CD4-positive, alpha-beta T cell treated with Interleukin-6 for 4 hours (primary cell): ENCODE results near the gene MYOCD.
"Not testable (repeated sequence)": the region's sequence is repeated elsewhere in the genome, so short reads cannot be mapped to it uniquely, and the experiment has no call there.

Experiments
- DNase-seq: peaks from one replicate; pipeline ENCODE4 v3.0.0-alpha.2; 2020; ENCODE audit warnings: mixed read lengths

The MYOCD gene, protein sequence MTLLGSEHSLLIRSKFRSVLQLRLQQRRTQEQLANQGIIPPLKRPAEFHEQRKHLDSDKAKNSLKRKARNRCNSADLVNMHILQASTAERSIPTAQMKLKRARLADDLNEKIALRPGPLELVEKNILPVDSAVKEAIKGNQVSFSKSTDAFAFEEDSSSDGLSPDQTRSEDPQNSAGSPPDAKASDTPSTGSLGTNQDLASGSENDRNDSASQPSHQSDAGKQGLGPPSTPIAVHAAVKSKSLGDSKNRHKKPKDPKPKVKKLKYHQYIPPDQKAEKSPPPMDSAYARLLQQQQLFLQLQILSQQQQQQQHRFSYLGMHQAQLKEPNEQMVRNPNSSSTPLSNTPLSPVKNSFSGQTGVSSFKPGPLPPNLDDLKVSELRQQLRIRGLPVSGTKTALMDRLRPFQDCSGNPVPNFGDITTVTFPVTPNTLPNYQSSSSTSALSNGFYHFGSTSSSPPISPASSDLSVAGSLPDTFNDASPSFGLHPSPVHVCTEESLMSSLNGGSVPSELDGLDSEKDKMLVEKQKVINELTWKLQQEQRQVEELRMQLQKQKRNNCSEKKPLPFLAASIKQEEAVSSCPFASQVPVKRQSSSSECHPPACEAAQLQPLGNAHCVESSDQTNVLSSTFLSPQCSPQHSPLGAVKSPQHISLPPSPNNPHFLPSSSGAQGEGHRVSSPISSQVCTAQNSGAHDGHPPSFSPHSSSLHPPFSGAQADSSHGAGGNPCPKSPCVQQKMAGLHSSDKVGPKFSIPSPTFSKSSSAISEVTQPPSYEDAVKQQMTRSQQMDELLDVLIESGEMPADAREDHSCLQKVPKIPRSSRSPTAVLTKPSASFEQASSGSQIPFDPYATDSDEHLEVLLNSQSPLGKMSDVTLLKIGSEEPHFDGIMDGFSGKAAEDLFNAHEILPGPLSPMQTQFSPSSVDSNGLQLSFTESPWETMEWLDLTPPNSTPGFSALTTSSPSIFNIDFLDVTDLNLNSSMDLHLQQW

GRCh38 chr17:12665263-12666210 is at the start of gene MYOCD:
Gene MYOCD (plus strand): TSS chr17:12665890. CDS start chr17:12666189, 299 bp downstream.
- no peak for DNase-seq

DNA sequence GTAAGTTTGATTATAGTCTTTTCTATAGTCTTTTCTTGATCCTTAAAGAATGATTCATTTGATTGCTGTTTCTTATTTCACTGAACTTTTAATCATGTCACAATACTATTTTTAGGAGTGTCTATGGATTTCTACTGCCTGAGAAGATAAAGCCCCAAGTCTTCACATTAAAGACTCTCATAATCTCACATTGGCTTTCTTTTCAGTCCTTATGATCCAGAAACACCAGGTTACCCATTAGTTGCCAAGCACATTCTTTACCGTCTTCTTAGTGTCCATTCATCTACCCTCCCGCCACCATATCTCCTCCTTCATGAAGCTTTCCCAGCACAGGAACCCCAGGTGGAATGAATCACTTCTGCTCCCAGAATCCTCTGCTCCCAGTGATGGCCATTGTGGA is 49.5 kb upstream of the MYOCD start:
- DNase-seq, result no peak

DNA sequence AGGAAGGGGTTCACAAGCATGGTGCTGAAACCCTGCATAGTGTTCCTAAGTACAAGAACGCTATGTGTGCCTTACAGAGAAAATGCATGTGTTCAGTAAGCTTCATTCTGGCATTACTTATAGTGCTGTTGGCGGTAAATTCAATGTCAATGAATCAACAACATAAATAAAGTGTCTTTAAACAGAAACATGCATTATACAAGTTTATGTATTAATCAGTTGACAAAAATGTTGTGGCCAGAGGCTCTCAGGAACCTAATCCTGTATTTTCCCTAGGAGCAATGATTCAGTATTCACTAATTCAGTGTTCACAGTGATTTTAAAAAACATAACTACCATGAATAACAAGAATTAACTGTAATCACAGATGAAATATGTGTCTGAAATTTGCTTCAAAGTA is 47.1 kb upstream of the MYOCD start:
- DNase-seq, result no peak

- no peak for DNase-seq
Observed at GRCh38 chr17:12619459-12620199, 46.1 kb upstream of the MYOCD start.

- no peak for DNase-seq
Observed at GRCh38 chr17:12620200-12620720, 45.4 kb upstream of the MYOCD start.

- DNase-seq, result no peak
Observed at GRCh38 chr17:12622726-12623125, 43.0 kb upstream of the MYOCD start.

GRCh38 chr17:12623220-12623848 is 42.4 kb upstream of the MYOCD start:
- no peak for DNase-seq

- DNase-seq, result no peak
Observed at GRCh38 chr17:12624211-12624610, 41.5 kb upstream of the MYOCD start.

DNA sequence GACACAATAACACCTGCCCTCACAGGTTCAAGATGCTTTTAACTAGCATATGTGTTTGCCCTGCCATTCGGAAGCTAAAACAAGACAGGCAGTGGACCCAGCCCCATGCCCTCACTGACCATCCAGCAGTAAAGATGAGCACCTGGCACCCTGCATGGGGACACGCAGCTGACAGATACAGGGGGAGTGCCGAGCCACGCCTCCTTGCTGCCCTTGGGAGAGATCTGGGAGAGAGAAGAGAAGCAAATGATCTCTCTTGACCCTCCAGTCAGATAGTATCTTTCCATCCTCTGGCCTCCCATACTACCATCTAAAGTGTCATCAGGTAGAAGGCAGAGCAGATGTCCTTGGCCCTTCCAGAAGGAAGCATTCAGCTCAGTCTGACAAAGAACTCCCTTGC is 40.6 kb upstream of the MYOCD start:
- no peak for DNase-seq

DNA sequence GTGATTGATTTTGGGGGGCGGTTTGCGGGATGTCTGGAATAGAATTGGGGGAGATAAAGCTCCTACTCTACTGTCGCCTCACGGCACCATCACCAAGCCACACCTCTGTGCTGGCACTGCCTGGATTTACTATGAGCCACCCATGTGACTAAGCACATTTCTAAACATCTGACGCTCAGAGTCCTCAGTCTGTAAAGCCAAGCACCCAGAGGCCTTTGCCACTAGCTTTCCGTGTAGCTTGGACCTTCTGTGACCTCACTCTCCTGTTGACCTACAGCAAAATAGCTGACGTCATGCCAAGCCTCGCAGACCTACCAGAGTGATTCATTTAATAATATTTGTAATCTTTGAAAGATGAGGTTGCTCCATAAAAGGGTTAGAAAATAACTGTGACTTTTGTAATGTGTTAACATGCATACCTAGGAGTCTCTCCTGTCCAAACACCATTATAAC is 38.5 kb upstream of the MYOCD start:
- no peak for DNase-seq

GRCh38 chr17:12627781-12628451 is 37.8 kb upstream of the MYOCD start:
- no peak for DNase-seq

DNA sequence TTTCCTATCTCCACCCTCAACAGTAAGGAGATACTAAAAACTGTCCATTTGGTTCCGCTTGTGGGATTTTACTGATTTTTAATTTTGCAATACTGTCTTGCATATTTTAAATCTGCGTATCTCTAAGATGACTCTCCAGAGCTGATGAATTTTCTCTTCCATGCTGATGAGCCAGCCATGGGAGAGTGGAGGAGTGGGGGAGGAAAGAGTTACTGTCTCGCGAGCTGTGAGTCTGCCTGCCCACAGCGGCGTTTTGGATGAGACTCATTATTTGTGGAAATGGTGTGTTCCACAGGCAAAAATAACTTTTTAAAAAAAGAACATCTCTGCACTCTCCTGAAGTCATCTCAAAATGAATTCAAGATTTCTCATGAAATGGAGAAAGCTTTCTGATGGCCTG is 34.6 kb upstream of the MYOCD start:
- DNase-seq, result no peak

GRCh38 chr17:12632785-12633184 is 32.9 kb upstream of the MYOCD start:
- no peak for DNase-seq

- no peak for DNase-seq
Observed at GRCh38 chr17:12634789-12635414, 30.8 kb upstream of the MYOCD start.

DNA sequence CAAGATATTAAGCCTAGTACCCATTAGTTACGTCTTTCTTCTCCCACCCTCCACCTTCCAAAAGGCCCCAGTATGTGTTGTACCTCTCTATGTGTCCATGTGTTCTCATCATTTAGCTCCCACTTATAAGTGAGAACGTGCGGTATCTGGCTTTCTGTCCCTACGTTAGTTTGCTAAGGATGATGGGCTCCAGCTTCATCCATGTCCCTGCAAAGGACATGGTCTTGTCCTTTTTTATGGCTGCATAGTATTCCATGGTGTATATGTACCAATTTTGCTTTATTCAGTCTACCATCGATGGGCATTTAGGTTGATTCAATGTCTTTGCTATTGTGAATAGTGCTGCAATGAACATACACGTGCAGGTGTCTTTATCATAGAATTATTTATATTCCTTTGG is 29.7 kb upstream of the MYOCD start:
- not testable (repeated sequence) for DNase-seq

DNA sequence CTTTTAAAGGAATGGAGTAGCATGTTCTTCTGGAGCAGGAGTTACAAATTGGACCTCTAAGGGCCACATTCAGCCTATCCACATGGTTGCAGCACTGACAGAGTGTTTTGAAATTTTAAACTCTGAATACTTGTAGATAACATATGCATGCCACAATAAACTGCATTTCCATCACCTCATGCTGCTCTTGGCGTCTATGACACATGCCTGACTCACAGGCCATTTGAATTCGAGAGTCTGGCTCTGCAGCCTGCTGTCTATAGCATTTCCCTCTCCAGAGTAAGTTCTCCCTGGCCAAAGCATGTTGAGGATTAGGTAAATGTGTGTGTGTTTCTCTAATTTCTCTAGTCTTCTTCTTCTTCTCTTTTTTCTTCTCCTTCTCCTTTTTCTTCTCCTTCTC is 28.7 kb upstream of the MYOCD start:
- DNase-seq, result no peak

- no peak for DNase-seq
Observed at GRCh38 chr17:12637745-12638651, 27.7 kb upstream of the MYOCD start.

DNA sequence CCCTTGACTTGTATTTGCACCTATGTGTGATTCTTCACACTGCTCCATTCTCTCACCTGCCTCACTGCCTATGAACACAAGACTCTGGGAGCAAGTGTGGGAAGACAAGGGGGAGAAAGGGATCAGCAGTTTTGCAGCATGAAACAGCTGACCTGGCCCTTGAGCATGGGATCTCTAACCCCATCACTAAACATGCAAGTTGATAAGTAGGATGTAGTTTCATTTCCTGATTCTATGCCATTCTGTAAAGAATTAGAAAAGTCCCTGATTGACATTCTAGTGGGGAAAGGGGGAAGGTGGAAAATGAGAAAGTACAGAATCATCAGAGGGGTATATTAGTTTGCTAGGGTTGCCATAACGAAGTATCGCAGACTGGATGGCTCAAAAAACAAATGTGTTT is 25.3 kb upstream of the MYOCD start:
- DNase-seq, result no peak

DNA sequence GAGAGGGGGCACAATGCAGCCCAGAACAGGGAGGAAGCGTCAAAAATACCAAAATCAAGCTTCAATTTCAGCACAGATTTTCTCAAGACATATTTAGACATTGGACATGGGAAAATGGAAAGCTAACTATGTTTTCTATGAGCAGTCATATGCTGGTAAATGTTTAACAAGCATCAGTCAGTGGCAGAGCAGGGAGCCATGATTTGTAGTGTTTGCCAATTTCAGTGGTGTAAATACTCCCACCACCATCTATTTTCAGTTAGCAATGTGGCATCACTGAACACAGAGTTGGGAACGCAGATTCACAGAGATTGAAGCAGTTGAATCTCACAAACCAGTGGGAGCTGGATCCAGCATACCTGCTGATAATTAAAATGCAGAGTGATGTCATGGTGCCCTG is 24.6 kb upstream of the MYOCD start:
- DNase-seq, result no peak
